H1 (cell line): ENCODE results near the gene TAF4. TPM values are rescaled to one million over a fixed set of nuclear protein-coding genes. Genes with fewer than 3 reads are reported as not detected.

Experiments
- ASH2L ChIP-seq: fragments of 200-600, 300-600 bp; sonication (generic); IDR thresholded peaks from one replicate; pipeline ENCODE4 v1.7.1; 2017; ENCODE audit warnings: low read length
- E2F6 ChIP-seq: IDR thresholded peaks from 2 replicates; pipeline ENCODE4 v1.6.1; 2012; ENCODE audit warnings: inconsistent platforms
- EGR1 ChIP-seq: IDR thresholded peaks from 2 replicates; pipeline ENCODE4 v1.6.1; 2011; ENCODE audit warnings: low read depth, low read length, borderline replicate concordance
- HDAC6 ChIP-seq: IDR thresholded peaks from one replicate; pipeline ENCODE4 v1.7.1; 2012; ENCODE audit warnings: low read depth, mild to moderate bottlenecking, inconsistent platforms, low read length, moderate library complexity
- MAFK ChIP-seq: IDR thresholded peaks from 2 replicates; pipeline ENCODE4 v1.6.1; 2012; ENCODE audit warnings: low read depth, mild to moderate bottlenecking, improper control_type of control experiment, low read length
- SIN3A ChIP-seq, 2 experiments: IDR thresholded peaks in 1 of 2; conservative IDR thresholded peaks in 1 of 2; 2 replicates each; pipeline ENCODE4 v1.6.1; 2011 to 2012; ENCODE audit warnings: low read length in 2 of 2, improper control_type of control experiment in 1 of 2, low read depth in 1 of 2, mild to moderate bottlenecking in 1 of 2
- polyA plus RNA-seq, 7 experiments: library from polyadenylated mRNA; depleted of rRNA in 3 of 7; stranded (reverse) in 5 of 7; unstranded in 2 of 7; fragments of >200 nt in 5 of 7; fragments of 200-250 nt in 2 of 7; gene quantifications; 1 replicate in 5 of 7; 2 replicates in 1 of 7; 4 replicates in 1 of 7; pipeline versions ENCODE4 v1.2.1 to v1.2.3, GENCODE V29; 2011 to 2013; ENCODE audit warnings: missing spikeins in 2 of 7, mixed read lengths in 2 of 7
- total RNA-seq: library from RNA; stranded (reverse); fragmentation: NEBNext Ultra II Directional; extraction: Animal tissue kit (Norgen Biotek cat#: 25700); gene quantifications from 2 replicates; pipeline ENCODE4 v1.2.1, GENCODE V29; 2021
- TF ChIP-seq, protein P1 (sequence below): IDR thresholded peaks from 2 replicates; pipeline ENCODE4 v1.6.1; 2011; ENCODE audit warnings: low read length, improper control_type of control experiment

Gene TAF4
- total and polyA plus RNA-seq, 2 of the 8 experiments (the other 6 are each of a cell fraction or from before 2014, with no cell fraction given) = 16.0 to 30.1 TPM

DNA sequence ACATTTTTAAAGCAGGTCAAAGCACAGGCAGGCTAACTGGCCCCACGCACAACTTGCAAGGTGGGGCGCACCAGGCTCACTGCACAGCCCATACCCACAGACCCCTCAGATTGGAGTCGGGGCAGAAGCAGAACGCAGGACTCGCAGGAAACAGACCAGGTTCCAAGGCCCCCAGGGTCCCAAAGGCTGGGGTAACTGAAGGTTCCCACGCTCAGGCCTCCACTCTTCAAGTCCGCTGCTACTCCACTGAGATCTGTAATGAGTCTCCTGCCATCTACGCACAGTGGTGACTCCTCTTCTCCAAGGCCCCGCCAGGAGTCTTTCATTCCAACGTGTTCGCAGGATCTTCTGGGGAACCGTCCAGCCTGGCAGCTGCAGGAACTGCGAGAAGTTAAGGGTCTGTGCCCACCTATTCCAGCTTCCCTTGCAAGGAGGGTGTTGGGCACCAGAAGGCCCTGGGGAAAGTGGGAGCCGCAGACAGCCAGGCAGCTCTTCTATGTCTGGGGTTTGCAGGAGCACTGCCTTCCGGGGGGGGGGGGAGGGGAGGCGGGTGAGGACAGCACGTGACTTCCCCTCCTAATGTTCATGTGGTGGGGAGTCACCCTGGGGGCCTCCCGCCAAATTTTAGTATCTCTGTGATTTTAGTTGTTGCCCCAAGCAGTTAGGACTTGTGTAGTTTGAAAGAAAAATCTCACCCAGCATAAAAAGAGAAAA lies 2.0 kb upstream of the TAF4 start (continued):
- TF ChIP-seq, protein P1, sequence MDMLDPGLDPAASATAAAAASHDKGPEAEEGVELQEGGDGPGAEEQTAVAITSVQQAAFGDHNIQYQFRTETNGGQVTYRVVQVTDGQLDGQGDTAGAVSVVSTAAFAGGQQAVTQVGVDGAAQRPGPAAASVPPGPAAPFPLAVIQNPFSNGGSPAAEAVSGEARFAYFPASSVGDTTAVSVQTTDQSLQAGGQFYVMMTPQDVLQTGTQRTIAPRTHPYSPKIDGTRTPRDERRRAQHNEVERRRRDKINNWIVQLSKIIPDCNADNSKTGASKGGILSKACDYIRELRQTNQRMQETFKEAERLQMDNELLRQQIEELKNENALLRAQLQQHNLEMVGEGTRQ = no peak
- no peak for TF ChIP-seq EGR1
- no peak for TF ChIP-seq E2F6
- no peak for TF ChIP-seq HDAC6
- no peak for TF ChIP-seq SIN3A (conservative IDR thresholded peaks at IDR 0.05 in 1 of 2, IDR thresholded peaks at IDR 0.05 in 1 of 2; ENCODE audit: low read depth in 1 of 2, low read length in 2 of 2)
- TF ChIP-seq ASH2L = no peak
- TF ChIP-seq MAFK = no peak
